ENCODE measurements around the gene FBXL17. TPM values are rescaled to one million over a fixed set of nuclear protein-coding genes. Genes with fewer than 3 reads are reported as not detected.

FBXL17 gene
- total RNA-seq, 1 experiment from 2014 or later = 5.3 TPM

- Histone ChIP-seq H3K18ac (ENCODE audit: insufficient read length, low read depth, low read length) (no peak overlapping the region), H2AK5ac (ENCODE audit: insufficient read length, low read length) (no peak overlapping the region), H3K79me2 (ENCODE audit: insufficient read depth, low read length) (no peaks in the 10 kb centered on the region), H3K4me2 (ENCODE audit: insufficient read depth, insufficient read length, low read length) (no peak overlapping the region), H3K9ac (ENCODE audit: extremely low read depth, insufficient read length, low read length) (no peak overlapping the region), H3K9me3 (ENCODE audit: control insufficient read depth, low read depth, low read length) (no peaks in the 10 kb centered on the region), H2AFZ (ENCODE audit: low read length) (no peak overlapping the region), H3K27me3 (ENCODE audit: insufficient read depth, low read length) (no peaks in the 10 kb centered on the region), H4K8ac (replicated peaks; ENCODE audit: insufficient read length, low read depth, low read length) (no peak overlapping the region), H3K4ac (ENCODE audit: low read depth, low read length) (no peak overlapping the region), H2BK12ac (ENCODE audit: insufficient read length, low read depth, low read length) (no peak overlapping the region), H4K5ac (ENCODE audit: insufficient read length, low read depth, low read length) (no peak overlapping the region), H3K27ac (ENCODE audit: insufficient read length, low read depth, low read length) (no peak overlapping the region), H3K14ac (ENCODE audit: insufficient read depth, low read length) (no peak overlapping the region), H3K23ac (ENCODE audit: insufficient read length, low read depth, low read length) (no peak overlapping the region), H3K79me1 (ENCODE audit: insufficient read depth, low read depth, low read length, poor library complexity, severe bottlenecking) (no peaks in the 10 kb centered on the region), H4K20me1 (ENCODE audit: control insufficient read depth, insufficient read depth, insufficient read length) (no peaks in the 10 kb centered on the region), H2BK15ac (ENCODE audit: low read depth, low read length) (no peak overlapping the region), H4K91ac (ENCODE audit: insufficient read length, low read depth, low read length) (no peak overlapping the region), H2BK20ac (ENCODE audit: low read depth, low read length, poor library complexity, severe bottlenecking) (no peak overlapping the region), H2BK120ac (ENCODE audit: low read depth, low read length, poor library complexity, severe bottlenecking) (no peak overlapping the region), H3K56ac (ENCODE audit: insufficient read length, low read depth, low read length) (no peak overlapping the region), H3K23me2 (ENCODE audit: insufficient read length, low read depth, low read length, poor library complexity, severe bottlenecking) (no peaks in the 10 kb centered on the region), H3T11ph (ENCODE audit: low read length) (no peak overlapping the region), H3K4me1 (ENCODE audit: insufficient read depth, low read length) (no peaks in the 10 kb centered on the region; the same call in 1 of the 2 replicates), H2BK5ac (ENCODE audit: insufficient read length, low read length) (no peak overlapping the region)
- H3K4me1 Mint-ChIP-seq = peaks cover 9 to 12% of the 10 kb centered on the region in 2 experiments
- no peaks in the 10 kb centered on the region for H3K9me3 Mint-ChIP-seq
- TF ChIP-seq CTCF (conservative IDR thresholded peaks at IDR 0.05) = no peak
- H3K27me3 Mint-ChIP-seq (ENCODE audit: low read depth) = no peaks in the 10 kb centered on the region
- H3K27ac Mint-ChIP-seq = no peak overlapping the region
- DNase-seq = no peak
- H3K4me3 Mint-ChIP-seq = no peak overlapping the region
- H3K36me3 Mint-ChIP-seq (ENCODE audit: insufficient read depth in 1 of 3, low read depth in 3 of 3) = no peaks in the 10 kb centered on the region
These were observed 438.0 kb downstream of the FBXL17 start for GRCh38 chr5:107943923-107944322.
